ENCODE data around the gene FANCE.
A peak's percentile ranks its signal among the peaks of the same experiment; 100 is the strongest.

FANCE gene

GRCh38 chr6:35486005-35486925 lies 34.1 kb downstream of the FANCE start:
- DNase-seq: no peak

- DNase-seq: no peak
Measured at GRCh38 chr6:35487658-35488516, 35.7 kb downstream of the FANCE start.

DNA sequence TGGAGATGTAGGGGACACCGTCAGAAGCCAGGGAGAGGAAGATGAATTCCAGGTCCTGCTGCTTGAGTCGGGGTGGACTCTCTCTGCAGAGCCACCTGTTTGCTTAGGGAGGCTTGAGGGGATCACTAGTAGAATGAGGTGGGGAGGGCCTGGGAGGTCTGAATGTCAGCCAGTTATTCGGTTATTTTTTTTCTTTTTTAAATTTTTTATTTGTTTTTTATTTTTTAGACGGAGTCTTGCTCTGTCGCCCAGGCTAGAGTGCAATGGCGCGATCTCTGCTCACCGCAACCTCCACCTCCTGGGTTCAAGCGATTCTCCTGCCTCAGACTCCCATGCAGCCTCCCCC lies 36.4 kb downstream of the FANCE start:
- no peak for DNase-seq

DNA sequence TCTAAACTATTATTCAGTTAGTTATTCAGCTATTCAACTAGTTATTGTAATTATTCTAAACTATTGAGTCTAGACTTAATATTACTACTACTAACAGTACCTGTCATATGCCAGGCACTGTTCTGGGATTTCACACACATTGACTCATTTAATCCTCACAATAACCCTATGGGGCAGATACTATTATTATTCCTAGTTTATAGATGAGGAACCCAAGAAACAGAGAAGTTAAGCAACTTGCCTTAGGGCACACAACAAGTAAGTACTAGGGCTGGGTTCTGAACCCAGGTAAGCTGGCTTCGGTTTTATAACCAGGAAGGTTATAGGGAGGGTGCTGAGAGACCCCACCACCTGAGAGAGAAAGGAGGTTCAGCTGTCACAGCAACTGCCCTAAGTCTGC lies 36.9 kb downstream of the FANCE start:
- DNase-seq: no peak

DNA sequence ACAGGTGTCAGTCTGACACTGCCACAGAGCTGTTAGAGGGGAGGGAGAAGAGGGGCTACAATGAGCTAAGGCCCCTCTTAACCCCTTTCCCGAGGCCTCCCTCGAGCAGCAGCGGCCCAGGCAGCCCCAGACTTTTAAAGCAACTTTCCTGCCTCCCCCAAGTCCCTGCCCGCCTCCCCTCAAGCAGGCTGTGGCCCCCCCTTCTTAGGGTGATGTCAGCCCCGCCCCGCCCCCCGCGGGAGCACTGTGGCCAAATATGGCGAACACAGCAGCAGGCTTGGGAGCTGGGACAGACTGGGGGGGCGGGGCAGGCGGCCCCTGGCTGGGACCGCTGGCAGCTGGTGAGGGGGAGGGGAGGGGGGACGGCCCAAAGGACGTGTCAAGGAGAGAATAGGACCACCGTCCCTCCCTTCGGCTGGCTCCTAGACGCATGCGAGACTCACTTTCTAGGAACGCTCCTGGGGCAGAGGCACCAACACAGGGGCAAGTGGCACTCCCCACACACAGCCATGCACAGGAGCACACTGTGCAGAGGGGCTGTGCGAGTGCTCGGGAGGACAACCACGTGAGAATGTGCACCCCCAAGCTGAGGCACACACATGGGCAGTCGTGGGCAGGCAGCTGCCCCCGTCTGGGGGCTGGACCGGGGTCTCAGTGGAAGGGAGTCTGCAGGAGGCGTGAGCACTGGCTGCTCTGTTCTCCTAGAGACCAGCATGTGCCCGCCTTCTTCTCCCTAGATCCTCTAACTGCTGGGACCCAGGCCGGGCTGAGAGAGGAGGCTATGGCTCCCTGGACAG lies 38.1 kb downstream of the FANCE start:
- no peak for DNase-seq

DNA sequence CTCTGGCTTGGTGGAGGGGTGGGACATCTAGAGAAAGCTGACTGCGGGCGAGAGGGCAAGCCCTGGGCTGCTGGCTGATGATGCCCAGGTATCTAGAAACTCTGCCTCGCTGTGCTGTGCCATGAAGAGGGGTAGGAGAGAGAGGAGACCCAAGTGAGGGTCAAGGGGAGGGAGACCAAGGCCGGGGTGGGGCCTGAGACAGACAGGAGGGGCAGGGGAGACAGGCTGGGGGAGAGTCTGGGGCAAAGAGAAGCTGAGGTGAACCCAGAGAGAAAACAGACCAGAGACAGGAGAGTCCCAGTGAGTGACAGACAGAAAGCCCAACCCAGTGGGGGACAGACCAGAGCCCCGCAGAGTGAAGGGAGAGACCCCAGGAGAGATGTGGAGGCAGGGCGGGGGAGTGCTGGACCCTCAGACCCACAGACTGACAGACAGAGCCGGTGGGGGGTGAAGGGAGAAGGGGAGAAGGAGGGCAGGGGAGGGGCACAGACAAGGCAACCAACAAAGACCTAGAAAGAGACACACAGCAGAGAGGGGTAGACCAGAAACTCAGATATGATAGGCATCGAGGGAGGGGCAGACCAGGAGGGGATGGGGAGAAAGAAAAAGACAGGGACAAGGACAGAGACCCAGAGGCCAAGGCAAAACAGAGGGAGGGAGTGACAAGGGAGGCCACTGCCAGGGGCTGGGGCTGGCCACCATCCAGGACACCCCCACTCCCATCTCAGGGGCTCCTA lies 38.9 kb downstream of the FANCE start:
- DNase-seq: no peak

- DNase-seq: no peak
Measured at GRCh38 chr6:35491558-35492257, 39.6 kb downstream of the FANCE start.

DNA sequence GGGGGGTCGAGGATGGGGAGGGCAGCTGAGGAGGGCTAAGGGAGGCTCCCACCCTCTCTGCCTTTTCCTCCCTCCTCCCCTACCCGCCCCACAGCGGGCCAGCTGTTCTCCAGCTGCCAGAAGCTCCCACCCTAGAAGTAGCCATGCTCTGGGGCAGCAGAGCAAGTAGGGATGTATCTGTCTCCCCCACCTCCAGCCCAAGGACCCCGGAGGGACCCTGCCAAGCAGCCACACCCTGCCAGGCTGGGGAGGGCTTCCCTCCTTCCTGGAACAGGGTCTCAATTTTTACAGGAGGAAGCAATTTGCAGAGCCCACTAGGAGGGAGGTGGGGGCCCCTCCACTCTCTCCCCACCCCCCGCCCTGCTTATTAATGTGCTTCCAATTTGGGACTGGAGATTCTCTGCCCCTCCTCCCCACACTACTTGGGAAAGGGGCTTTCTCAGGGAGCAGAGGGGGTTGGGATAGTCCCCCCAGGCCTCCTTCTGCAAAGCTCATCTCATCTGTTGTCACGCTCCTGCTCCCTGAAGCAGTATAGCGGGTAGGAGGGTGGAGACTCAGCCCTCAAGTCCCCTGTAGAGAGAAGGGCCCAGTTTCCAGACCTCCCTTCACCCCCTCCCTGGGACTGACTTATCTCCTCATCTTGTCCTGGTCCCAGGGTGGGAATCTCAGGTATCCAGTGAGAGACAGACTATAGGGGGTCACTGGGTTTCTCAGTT lies 40.3 kb downstream of the FANCE start:
- no peak for DNase-seq

DNA sequence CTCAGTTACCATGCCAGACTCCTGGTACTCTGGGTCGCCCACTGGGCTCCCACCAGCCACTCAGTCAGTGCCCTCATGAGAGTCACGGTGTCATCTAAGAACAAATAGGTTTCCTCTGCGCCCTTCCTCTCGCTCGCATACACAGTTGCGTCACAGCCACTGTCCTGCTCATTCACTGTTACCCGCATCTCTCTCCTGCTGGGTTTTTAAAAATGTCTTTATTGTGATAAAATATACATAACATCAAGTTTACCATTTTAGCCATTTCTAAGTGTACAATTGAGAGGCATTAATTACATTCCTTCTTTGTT lies 40.8 kb downstream of the FANCE start:
- no peak for DNase-seq

- no peak for DNase-seq
Measured at GRCh38 chr6:35493307-35493983, 41.3 kb downstream of the FANCE start.

GRCh38 chr6:35494161-35494563 lies 42.0 kb downstream of the FANCE start:
- DNase-seq: no peak

- DNase-seq: no peak
Measured at GRCh38 chr6:35495258-35496035, 43.3 kb downstream of the FANCE start.

GRCh38 chr6:35496036-35496840 lies 44.1 kb downstream of the FANCE start:
- DNase-seq: peak in 1 of 6 experiments; percentile 31

DNA sequence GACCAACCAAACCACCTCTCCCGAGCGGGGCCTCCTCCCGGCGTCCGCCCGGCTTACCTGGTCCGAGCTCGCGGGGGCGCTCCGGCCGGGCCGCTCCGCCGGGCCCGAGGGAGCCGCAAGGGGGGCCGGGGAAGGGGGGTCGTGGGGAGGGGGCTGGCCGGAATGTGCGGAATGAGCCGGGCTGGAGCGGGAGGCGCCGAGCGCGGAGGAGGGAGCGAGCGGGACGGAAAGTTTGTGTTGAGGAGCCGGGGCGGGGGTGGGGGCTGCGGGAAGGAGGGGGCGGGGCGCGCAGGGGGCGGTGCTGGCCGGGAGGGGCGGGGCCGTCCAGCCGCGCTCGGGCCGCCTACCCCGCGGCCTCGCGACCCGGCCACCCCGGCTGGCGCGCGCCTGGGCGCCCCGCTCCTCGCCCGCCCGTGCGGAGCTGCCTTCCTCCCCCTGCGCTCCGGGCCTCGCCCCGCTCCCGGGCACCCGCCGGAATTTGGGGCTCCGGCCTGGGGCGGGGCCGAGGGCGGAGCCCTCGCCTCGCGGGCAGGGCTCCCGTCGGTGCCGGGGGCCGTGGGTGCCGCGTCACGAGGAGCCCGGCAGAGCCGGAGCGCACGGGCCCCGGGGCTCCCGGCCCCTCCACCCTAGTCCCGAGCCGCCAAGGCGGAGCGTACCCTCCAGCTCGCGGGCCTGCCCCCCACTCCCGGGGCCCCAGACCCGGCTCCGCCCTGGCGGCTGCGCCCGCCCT lies 44.9 kb downstream of the FANCE start, which contains the start of gene TEAD3:
TEAD3 (minus strand) TSS at position 239 of the 730 bp plus-strand sequence.
- DNase-seq: peak; percentile 33 to 77 (median 52)

DNA sequence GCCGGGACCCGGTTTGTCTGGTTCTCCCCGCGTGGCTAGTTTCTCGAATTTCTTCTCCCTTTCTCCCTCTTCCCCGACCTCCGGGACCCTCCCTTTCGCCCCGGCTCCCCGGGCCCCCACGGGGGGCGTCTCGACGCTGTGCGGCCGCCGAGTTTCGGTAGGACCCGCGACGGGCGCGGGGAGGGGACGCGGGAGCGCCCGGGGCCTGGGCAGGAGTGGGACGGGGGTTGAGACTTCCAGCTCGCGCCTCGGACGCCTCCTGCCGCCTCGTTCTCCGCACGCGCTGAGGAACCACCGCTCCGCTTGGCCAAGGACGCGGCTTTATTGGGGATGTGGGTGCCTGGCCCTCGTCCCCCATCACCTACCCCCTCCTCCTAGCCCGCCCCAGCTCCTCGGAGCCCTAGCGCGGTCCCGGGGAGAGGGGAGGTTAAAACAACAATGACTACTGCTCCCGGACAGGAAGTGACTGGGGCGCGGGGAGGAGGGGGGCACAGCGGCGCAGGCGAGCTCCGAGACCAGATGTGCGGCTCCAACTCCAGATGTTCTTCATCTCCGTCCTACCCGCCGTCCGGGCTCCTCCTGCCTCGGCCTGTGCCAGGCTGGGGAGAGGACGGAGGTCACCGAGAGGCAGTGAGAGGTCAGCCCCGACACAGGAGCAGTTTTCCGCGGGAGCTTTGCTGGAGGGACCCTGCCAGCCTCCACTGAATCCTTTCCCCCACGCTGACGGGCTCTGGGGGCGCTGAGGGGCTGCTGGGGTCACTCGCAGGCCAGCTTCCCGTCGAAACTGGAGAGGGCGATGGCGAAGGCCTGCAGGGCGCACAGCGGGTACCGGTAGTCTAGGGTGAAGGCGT lies 45.7 kb downstream of the FANCE start:
- DNase-seq: peak in 4 of 6 experiments; percentile 22 to 47 (median 41)

DNA sequence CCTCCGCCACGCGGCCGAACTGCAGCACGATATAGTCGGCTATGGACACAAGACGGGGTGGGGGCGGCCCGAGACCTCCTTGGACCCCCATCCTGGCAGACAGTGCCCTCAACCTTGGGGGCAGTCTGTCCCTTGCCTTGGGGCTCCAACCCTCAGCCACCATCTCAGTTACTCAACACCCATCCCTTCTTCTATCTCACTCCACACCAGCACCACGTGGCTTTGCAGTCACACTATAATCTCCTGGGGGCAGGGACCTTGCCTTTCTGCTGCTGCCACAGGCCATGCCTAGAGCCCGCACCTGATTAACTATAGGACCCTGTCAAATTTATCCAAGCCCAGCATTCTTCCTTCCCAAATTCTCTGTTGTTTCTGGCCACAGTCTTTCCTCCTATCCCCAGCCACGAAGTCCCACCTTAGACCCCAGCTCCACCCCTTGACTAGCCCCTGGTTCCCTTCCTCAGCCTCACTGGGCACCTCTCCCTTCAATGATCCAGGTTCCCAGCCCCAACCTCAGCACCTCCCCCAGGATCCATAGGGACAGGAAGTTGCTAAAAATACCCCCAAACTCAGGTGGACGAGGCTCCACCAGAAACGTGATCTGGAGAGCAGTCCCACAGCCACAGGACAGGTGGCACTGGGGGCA lies 46.4 kb downstream of the FANCE start:
- no peak for DNase-seq

Measured in stimulated activated naive CD4-positive, alpha-beta T cell (primary cell).